HG03025 (cell line): Measurements from ENCODE around the gene NOTO.

Experiments used
- ATAC-seq: cut with Tn5 transposase; IDR thresholded peaks from one replicate; pipeline ENCODE4 v1.9.1; 2021; ENCODE audit warnings: mild to moderate bottlenecking, moderate library complexity; ENCODE audit not compliant: unreplicated experiment, low FRiP score

NOTO gene

DNA sequence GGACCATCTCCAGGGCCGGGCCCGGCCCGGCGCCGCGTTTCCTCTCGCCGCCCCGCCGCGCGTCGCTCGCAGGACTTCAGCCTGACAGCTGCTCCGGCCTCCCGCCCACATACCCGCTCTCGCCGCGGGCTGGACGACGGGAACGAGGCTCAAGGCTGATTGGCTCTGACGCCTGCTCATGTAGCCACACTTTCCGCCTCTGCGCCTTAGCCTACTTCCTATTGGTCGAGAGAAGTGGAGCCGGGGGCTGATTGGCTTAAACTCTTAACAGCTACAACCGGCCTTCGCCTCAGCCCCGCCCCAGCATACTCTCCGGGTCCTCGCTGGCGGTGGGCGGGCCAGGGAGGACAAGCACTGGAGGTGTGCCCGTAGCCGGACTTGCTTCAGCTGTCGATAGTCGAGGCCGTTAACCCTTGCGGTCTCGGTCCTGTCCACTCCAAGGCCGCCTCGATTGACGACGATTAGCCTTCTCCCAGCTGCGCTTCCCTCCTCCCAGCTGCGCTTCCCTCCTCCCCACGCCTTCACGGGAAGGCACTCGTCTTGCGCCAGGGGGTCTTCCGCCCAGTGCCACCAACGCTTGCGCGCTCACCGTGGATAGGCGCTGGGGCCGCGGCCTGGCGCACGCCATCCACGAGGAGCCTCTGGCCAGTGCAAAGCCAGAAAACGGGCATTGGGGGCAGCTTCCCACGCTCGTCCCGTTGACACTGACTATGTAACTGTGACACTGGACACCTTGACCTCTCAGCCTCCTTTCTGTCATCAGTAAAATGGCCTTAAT lies 31.0 kb downstream of the NOTO start, which contains the start of gene PRADC1:
PRADC1 (minus strand) TSS at position 86 of the 778 bp plus-strand sequence; CDS start at position 7, 79 bp downstream.
- peak; percentile 88 for ATAC-seq

GRCh38 chr2:73233932-73234832 lies 31.8 kb downstream of the NOTO start, which contains the start of gene CCT7:
TSS of gene CCT7 (plus strand) at chr2:73234308. CDS start at chr2:73234379, 71 bp downstream.
- ATAC-seq, result peak; percentile 69

- no peak for ATAC-seq
Measured at GRCh38 chr2:73235315-73236028, 33.1 kb downstream of the NOTO start.

- no peak for ATAC-seq
Measured at GRCh38 chr2:73237168-73237567, 34.8 kb downstream of the NOTO start.

- ATAC-seq, result no peak
Measured at GRCh38 chr2:73238149-73238548, 35.8 kb downstream of the NOTO start.

- ATAC-seq, result no peak
Measured at GRCh38 chr2:73238976-73239375, 36.6 kb downstream of the NOTO start.

DNA sequence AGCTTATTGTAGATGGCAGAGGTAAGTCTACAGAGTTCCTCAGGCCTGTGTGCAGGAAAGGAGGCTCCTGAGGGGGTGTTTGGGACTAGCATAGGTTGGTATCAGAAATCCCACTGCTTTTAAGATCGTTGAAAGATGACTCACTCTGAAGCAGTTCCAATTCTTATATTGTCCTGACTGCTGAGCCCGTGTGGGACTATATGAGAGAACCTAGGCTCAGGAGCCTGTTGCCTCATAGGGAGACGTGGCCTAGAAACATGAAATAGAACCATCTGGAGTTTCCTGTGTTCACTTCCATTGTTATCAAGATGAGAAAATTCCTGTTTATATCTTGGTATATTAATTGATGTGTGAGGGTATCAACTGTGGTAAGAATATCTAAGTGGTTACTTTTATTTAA lies 37.4 kb downstream of the NOTO start:
- no peak for ATAC-seq

DNA sequence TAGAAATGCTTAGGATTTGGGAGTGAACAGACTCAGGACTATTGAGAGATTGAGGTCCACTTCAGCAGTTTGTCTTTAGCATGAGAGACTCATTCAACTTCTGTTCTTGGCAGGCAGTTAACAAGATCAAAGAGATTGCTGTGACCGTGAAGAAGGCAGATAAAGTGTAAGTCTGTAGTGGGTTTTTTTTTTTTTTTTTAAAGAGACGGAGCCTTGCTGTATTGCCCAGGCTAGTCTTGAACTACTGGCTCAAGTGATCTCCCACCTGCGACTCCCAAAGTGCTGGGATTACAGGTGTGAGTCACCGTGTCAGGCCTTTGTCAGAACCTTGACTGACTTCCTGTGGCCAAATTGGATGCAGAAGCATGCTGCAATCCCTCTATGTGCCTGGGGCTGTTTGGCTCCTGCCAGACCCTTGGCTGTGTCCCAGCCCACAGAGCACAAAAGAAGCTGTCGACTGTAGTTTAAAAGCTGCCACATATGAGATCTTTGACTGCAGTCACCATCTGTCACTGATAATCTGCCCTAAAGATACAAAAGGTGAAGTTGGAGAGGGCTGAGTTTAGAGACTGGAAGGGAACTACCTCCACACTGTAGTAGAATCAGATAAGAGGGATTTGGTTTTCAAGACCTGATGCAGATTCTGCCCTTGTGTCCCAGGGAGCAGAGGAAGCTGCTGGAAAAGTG lies 41.7 kb downstream of the NOTO start:
- no peak for ATAC-seq

GRCh38 chr2:73244580-73244979 lies 42.2 kb downstream of the NOTO start:
- no peak for ATAC-seq

DNA sequence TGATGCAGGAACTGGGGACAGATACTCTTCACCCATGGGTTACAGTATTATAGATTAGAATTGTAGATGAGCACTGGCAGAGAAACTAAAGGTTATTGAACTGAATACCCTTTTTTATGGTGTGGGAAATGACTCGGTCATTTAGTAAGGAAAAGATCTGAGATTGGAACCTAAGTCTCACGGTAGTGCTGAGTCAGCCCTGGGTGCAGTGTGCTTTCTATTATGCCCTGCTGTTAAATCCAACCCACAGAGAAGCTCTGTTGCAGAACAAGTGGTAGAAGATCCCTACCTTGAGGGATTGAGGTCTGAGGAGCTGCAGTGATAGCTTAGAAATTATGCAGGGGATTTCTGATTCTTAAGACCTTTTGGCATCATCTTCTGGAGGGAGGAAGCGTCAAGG lies 44.5 kb downstream of the NOTO start:
- no peak for ATAC-seq

GRCh38 chr2:73249636-73250035 lies 47.3 kb downstream of the NOTO start:
- ATAC-seq, result no peak

- ATAC-seq, result no peak
Measured at GRCh38 chr2:73250872-73251846, 48.8 kb downstream of the NOTO start.

GRCh38 chr2:73252238-73253027 lies 50.1 kb downstream of the NOTO start:
- ATAC-seq, result no peak

- ATAC-seq, result no peak
Measured at GRCh38 chr2:73253400-73253799, 51.0 kb downstream of the NOTO start.

GRCh38 chr2:73253901-73254300 lies 51.5 kb downstream of the NOTO start:
- ATAC-seq, result no peak

DNA sequence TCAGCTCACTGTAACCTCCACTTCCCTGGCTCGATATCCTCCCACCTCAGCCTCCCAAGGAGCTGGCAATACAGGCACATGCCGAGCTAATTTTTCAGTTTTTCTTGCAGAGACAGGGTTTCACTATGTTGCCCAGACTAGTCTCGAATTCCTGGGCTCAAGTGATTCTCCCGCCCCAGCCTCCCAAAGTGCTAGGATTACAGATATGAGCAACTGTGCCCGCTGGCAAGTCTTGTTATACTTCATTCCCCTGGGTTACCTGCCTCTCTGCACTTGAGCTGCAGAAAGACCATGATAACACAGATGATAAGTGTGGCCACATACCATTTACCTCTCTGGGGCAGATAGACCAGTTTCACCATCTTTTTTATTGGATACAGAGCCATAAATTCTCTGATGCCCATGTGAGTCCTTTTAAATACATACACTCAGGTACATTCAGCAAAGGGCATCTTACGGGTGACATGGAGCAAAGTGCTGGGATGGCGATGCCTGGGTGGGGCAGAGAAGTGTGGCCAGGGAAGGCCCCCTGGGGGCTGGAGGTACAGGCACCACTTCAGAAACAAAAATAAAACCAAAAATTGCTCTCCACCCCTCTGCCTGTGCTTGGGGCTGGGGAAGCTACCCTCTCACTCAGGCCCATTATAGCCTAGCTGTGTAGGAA lies 52.1 kb downstream of the NOTO start:
- ATAC-seq, result no peak

DNA sequence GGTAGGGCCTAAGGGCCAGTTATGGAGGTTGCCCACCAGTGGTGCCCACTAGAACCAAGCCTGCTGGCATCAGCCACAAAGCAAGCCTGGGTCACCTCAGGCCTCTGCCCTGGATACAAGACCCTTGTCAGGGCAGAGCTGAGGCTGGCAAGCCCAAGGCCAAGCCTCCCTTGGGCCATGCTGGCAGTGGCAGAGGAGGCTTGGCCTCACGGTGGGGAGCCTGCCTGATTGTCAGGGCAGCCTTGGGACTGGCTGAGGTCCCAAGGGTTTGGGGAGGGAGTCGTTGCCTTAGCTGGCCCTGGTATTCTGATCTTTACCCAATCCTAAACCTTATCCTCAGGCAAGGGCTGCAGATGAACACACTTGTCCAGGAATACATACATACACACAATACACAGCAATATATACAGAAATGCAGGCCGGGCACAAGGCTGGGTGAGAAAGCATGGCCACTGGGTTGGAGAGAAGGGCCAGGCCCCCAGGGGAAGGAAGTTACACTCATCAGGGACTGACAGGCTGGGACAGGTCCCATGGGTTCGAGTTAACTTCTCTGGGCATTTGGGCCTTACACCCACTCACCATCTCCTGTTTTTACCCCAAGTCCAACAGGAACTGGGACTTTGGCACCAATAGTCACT lies 52.8 kb downstream of the NOTO start:
- ATAC-seq, result no peak
